GM23338 (cell line): ENCODE data around the gene FBXW4. TPM values are rescaled to one million over a fixed set of nuclear protein-coding genes. Genes with fewer than 3 reads are reported as not detected.

Experiments
- ATAC-seq: fragments of 200-7000 bp; cut with Tn5 transposase; 3 replicates; pipeline ENCODE4 v1.9.1; 2020
- DNase-seq: peaks from one replicate; pipeline ENCODE4 v3.0.0-alpha.2; 2015; ENCODE audit warnings: low spot score
- H2AFZ ChIP-seq: fragments of 200-600 bp; sonication (generic); 2 replicates; pipeline ENCODE4 v1.8.0; 2016; ENCODE audit warnings: antibody characterized with exemption, mild to moderate bottlenecking, moderate library complexity
- H3F3A ChIP-seq: fragments of 200-600 bp; sonication (generic); replicated peaks from 2 replicates; pipeline ENCODE4 v1.8.0; 2017; ENCODE audit warnings: antibody characterized with exemption, mixed run types, low read depth
- H3K27ac ChIP-seq: fragments of 200-600 bp; sonication (generic); 2 replicates; pipeline ENCODE4 v1.6.1; 2016; ENCODE audit warnings: low read depth
- H3K27me3 ChIP-seq: fragments of 200-600 bp; sonication (generic); 2 replicates; pipeline ENCODE4 v1.8.0; 2016; ENCODE audit warnings: mild to moderate bottlenecking, mixed run types, moderate library complexity; ENCODE audit not compliant: insufficient read depth
- H3K36me3 ChIP-seq: fragments of 200-600 bp; sonication (generic); 2 replicates; pipeline ENCODE4 v1.8.0; 2016; ENCODE audit warnings: mild to moderate bottlenecking; ENCODE audit not compliant: insufficient read depth
- H3K4me1 ChIP-seq: fragments of 200-600 bp; sonication (generic); 2 replicates; pipeline ENCODE4 v1.8.0; 2016; ENCODE audit warnings: mild to moderate bottlenecking, moderate library complexity; ENCODE audit not compliant: insufficient read depth
- H3K4me2 ChIP-seq: fragments of 200-600 bp; sonication (generic); 2 replicates; pipeline ENCODE4 v1.7.1; 2017; ENCODE audit warnings: mixed run types
- H3K4me3 ChIP-seq: fragments of 200-600 bp; sonication (generic); 2 replicates; pipeline ENCODE4 v1.6.1; 2016; ENCODE audit warnings: mixed run types
- H3K79me2 ChIP-seq: fragments of 200-600 bp; sonication (generic); replicated peaks from 2 replicates; pipeline ENCODE4 v1.8.0; 2017; ENCODE audit warnings: mild to moderate bottlenecking; ENCODE audit not compliant: insufficient read depth
- H3K9me2 ChIP-seq: fragments of 200-600 bp; sonication (generic); 2 replicates; pipeline ENCODE4 v1.8.0; 2017; ENCODE audit not compliant: insufficient read depth
- H4K20me1 ChIP-seq: fragments of 200-600 bp; sonication (generic); replicated peaks from 2 replicates; pipeline ENCODE4 v1.8.0; 2017; ENCODE audit warnings: mild to moderate bottlenecking; ENCODE audit not compliant: insufficient read depth
- H3K27ac Mint-ChIP-seq: 2 replicates; pipeline ENCODE4 v1.8.0; 2020; ENCODE audit warnings: inconsistent platforms, mild to moderate bottlenecking, moderate library complexity, mixed read lengths
- H3K27me3 Mint-ChIP-seq: 3 replicates; pipeline ENCODE4 v1.8.0; 2022; ENCODE audit warnings: low read depth, mild to moderate bottlenecking, moderate library complexity, mixed read lengths, inconsistent platforms; ENCODE audit not compliant: insufficient read depth, poor library complexity
- H3K36me3 Mint-ChIP-seq: 3 replicates; pipeline ENCODE4 v1.8.0; 2021; ENCODE audit warnings: low read depth, mild to moderate bottlenecking, inconsistent platforms, moderate library complexity, mixed read lengths
- H3K4me1 Mint-ChIP-seq: 3 replicates; pipeline ENCODE4 v1.8.0; 2020; ENCODE audit warnings: mild to moderate bottlenecking, inconsistent platforms, mixed read lengths
- H3K4me3 Mint-ChIP-seq: 3 replicates; pipeline ENCODE4 v1.8.0; 2021; ENCODE audit warnings: moderate library complexity, mild to moderate bottlenecking, inconsistent platforms, mixed read lengths
- H3K9me3 Mint-ChIP-seq: 3 replicates; pipeline ENCODE4 v1.8.0; 2020; ENCODE audit warnings: moderate library complexity, mild to moderate bottlenecking, inconsistent platforms, mixed read lengths
- CREB1 ChIP-seq: fragments of 250-450 bp; sonication (Bioruptor Pico); IDR thresholded peaks from 2 replicates; pipeline ENCODE4 v1.5.0; 2020; ENCODE audit warnings: low read depth, mild to moderate bottlenecking, moderate library complexity
- CTCF ChIP-seq, 2 experiments: fragments of 200-600 bp in 1 of 2; sonication (generic) in 1 of 2; conservative IDR thresholded peaks; 2 replicates each; pipeline versions ENCODE4 v1.5.1 to v1.6.1; 2016 to 2017; ENCODE audit warnings: antibody characterized with exemption in 2 of 2, low read depth in 2 of 2, mild to moderate bottlenecking in 2 of 2, moderate library complexity in 1 of 2
- ETS1 ChIP-seq: IDR thresholded peaks from 2 replicates; pipeline ENCODE4 v1.6.1; 2016; ENCODE audit warnings: antibody characterized with exemption
- EZH2phosphoT487 ChIP-seq: fragments of 200-600 bp; sonication (generic); IDR thresholded peaks from one replicate; pipeline ENCODE4 v1.8.1; 2018; ENCODE audit warnings: antibody characterized with exemption; ENCODE audit not compliant: unreplicated experiment
- JUNB ChIP-seq: IDR thresholded peaks from one replicate; pipeline ENCODE4 v1.6.1; 2016; ENCODE audit warnings: antibody characterized with exemption; ENCODE audit not compliant: unreplicated experiment
- NANOG ChIP-seq: IDR thresholded peaks from 2 replicates; pipeline ENCODE4 v1.6.1; 2016; ENCODE audit warnings: antibody characterized with exemption, borderline replicate concordance
- POLR2AphosphoS5 ChIP-seq: IDR thresholded peaks from 2 replicates; pipeline ENCODE4 v1.6.1; 2016; ENCODE audit warnings: antibody characterized with exemption, low read depth
- REST ChIP-seq: IDR thresholded peaks from one replicate; pipeline ENCODE4 v1.6.1; 2018; ENCODE audit warnings: antibody characterized with exemption; ENCODE audit not compliant: unreplicated experiment
- STAT1 ChIP-seq: IDR thresholded peaks from one replicate; pipeline ENCODE4 v1.6.1; 2016; ENCODE audit warnings: antibody characterized with exemption; ENCODE audit not compliant: unreplicated experiment
- ZNF114 ChIP-seq: fragments of 250-450 bp; sonication (Bioruptor Pico); IDR thresholded peaks from 2 replicates; pipeline ENCODE4 v1.5.0; 2020; ENCODE audit warnings: mild to moderate bottlenecking, moderate library complexity
- ZNF331 ChIP-seq: fragments of 250-450 bp; sonication (Bioruptor Pico); IDR thresholded peaks from 2 replicates; pipeline ENCODE4 v1.5.0; 2020; ENCODE audit warnings: low read depth, mild to moderate bottlenecking, moderate library complexity
- polyA plus RNA-seq: library from polyadenylated mRNA; unstranded; fragments of >200 nt; fragmentation: Nextera tagmentation; extraction: Ambion mirVana; gene quantifications from 2 replicates; pipeline ENCODE4 v1.2.1, GENCODE V29; 2016
- total RNA-seq: library from RNA; depleted of rRNA; stranded (reverse); fragments of >200 nt; shearing (Covaris generic); gene quantifications from 2 replicates; pipeline ENCODE4 v1.2.3, GENCODE V29; 2014

Gene FBXW4
- total and polyA plus RNA-seq, 2 experiments from 2014 or later: 8.0 to 18.6 TPM

- TF ChIP-seq CTCF (conservative IDR thresholded peaks at IDR 0.05; ENCODE audit: low read depth in 2 of 2) (no peak), ZNF114 (no peak), REST (no peak), POLR2AphosphoS5 (no peak)
These were observed 93.4 kb downstream of the FBXW4 start (continued) for GRCh38 chr10:101601541-101601940.

GRCh38 chr10:101597091-101597900 lies 97.7 kb downstream of the FBXW4 start:
- Histone ChIP-seq H4K20me1 (no peaks in the 10 kb centered on the region), H3F3A (no peaks in the 10 kb centered on the region), H3K79me2 (no peaks in the 10 kb centered on the region), H3K27ac (no peak overlapping the region), H3K9me2 (no peaks in the 10 kb centered on the region), H3K27me3 (no peaks in the 10 kb centered on the region), H3K4me1 (no peaks in the 10 kb centered on the region; the same call in 1 of the 2 replicates), H2AFZ (no peak overlapping the region), H3K36me3 (no peaks in the 10 kb centered on the region), H3K4me2 (no peak overlapping the region), H3K4me3 (no peak overlapping the region)
- ATAC-seq (peak; percentile 53), DNase-seq (no peak)
- no peaks in the 10 kb centered on the region; the same call in 2 of the 3 replicates for H3K9me3 Mint-ChIP-seq
- H3K36me3 Mint-ChIP-seq: no peaks in the 10 kb centered on the region
- H3K27me3 Mint-ChIP-seq: peaks cover 9% of the 10 kb centered on the region
- peaks cover 9% of the 10 kb centered on the region; the same call in 2 of the 3 replicates for H3K4me1 Mint-ChIP-seq
- peak overlapping the region; percentile 4; the same call in 1 of the 2 replicates for H3K27ac Mint-ChIP-seq
- no peak overlapping the region for H3K4me3 Mint-ChIP-seq
- TF ChIP-seq ZNF114 (no peak), EZH2phosphoT487 (no peak), JUNB (no peak), STAT1 (no peak), NANOG (no peak), REST (no peak), POLR2AphosphoS5 (no peak), CTCF (conservative IDR thresholded peaks at IDR 0.05; ENCODE audit: low read depth in 2 of 2) (no peak), CREB1 (CRISPR knock-in tag) (no peak), ETS1 (no peak), ZNF331 (no peak)
